ENCODE data around the gene TUBB.

DNA sequence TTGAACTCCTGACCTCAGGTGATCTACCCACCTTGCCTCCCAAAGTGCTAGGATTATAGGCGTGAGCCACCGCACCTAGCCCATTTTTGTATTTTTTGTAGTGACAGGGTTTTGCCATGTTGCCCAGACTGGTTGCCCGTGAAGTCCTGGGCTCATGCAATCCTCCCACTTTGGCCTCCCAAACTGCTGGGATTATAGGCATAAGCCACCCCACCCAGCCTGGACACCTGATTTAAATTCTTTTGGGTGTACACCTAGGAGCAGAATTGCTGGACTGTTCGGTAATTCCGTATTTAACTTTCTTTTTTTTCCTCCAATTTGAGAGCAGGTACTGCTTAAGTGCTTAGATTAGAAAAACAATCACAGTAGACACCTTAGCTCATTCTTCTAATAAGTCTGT lies 23.7 kb upstream of the TUBB start:
- TF ChIP-seq, protein P1, sequence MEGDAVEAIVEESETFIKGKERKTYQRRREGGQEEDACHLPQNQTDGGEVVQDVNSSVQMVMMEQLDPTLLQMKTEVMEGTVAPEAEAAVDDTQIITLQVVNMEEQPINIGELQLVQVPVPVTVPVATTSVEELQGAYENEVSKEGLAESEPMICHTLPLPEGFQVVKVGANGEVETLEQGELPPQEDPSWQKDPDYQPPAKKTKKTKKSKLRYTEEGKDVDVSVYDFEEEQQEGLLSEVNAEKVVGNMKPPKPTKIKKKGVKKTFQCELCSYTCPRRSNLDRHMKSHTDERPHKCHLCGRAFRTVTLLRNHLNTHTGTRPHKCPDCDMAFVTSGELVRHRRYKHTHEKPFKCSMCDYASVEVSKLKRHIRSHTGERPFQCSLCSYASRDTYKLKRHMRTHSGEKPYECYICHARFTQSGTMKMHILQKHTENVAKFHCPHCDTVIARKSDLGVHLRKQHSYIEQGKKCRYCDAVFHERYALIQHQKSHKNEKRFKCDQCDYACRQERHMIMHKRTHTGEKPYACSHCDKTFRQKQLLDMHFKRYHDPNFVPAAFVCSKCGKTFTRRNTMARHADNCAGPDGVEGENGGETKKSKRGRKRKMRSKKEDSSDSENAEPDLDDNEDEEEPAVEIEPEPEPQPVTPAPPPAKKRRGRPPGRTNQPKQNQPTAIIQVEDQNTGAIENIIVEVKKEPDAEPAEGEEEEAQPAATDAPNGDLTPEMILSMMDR (IDR thresholded peaks at IDR 0.05), result no peak
- TF ChIP-seq POLR2AphosphoS5 (IDR thresholded peaks at IDR 0.05), result no peak
